ENCODE measurements around the gene GJC1.

The GJC1 gene

GRCh38 chr17:44867841-44868240 lies 37.8 kb upstream of the GJC1 start:
- DNase-seq (ENCODE audit: low spot score), result no peak
- TF ChIP-seq CTCF (IDR thresholded peaks at IDR 0.05; ENCODE audit: extremely low read depth, missing control alignments), result no peak

GRCh38 chr17:44865931-44866330 lies 35.8 kb upstream of the GJC1 start:
- DNase-seq (ENCODE audit: low spot score), result no peak
- TF ChIP-seq CTCF (IDR thresholded peaks at IDR 0.05; ENCODE audit: extremely low read depth, missing control alignments), result no peak

- DNase-seq (ENCODE audit: low spot score), result peak; percentile 76
- TF ChIP-seq CTCF (IDR thresholded peaks at IDR 0.05; ENCODE audit: extremely low read depth, missing control alignments), result peak; percentile 65
Observed at GRCh38 chr17:44865231-44865660, 35.2 kb upstream of the GJC1 start.

- no peak for DNase-seq (ENCODE audit: low spot score)
- TF ChIP-seq CTCF (IDR thresholded peaks at IDR 0.05; ENCODE audit: extremely low read depth, missing control alignments), result no peak
Observed at GRCh38 chr17:44864831-44865230, 34.7 kb upstream of the GJC1 start.

GRCh38 chr17:44863061-44863918 lies 33.2 kb upstream of the GJC1 start:
- TF ChIP-seq CTCF (IDR thresholded peaks at IDR 0.05; ENCODE audit: extremely low read depth, missing control alignments), result no peak
- no peak for DNase-seq (ENCODE audit: low spot score)

- no peak for DNase-seq (ENCODE audit: low spot score)
- TF ChIP-seq CTCF (IDR thresholded peaks at IDR 0.05; ENCODE audit: extremely low read depth, missing control alignments), result no peak
Observed at GRCh38 chr17:44862278-44862914, 32.3 kb upstream of the GJC1 start.

GRCh38 chr17:44859701-44860100 lies 29.6 kb upstream of the GJC1 start:
- TF ChIP-seq CTCF (IDR thresholded peaks at IDR 0.05; ENCODE audit: extremely low read depth, missing control alignments), result no peak

More at GRCh38 chr17:44859701-44860100, 29.6 kb upstream of the GJC1 start:
- DNase-seq (ENCODE audit: low spot score), result no peak
